ENCODE results near the gene RNF150.
"Not testable (repeated sequence)": the region's sequence is repeated elsewhere in the genome, so short reads cannot be mapped to it uniquely, and the experiment has no call there.

RNF150 gene

GRCh38 chr4:141133146-141133998 lies at the start of gene RNF150:
Gene RNF150, minus strand, starts transcription at chr4:141133469.
- DNase-seq (ENCODE audit: low read depth in 1 of 2, low spot score in 1 of 2) = peak in 1 of 2 donors; percentile 22

GRCh38 chr4:141180991-141181761 lies 47.9 kb upstream of the RNF150 start:
- no peak for DNase-seq (ENCODE audit: low read depth in 1 of 2, low spot score in 1 of 2)

- no peak for DNase-seq (ENCODE audit: low read depth in 1 of 2, low spot score in 1 of 2)
Observed at GRCh38 chr4:141179474-141180373, 46.5 kb upstream of the RNF150 start.

- no peak for DNase-seq (ENCODE audit: low read depth in 1 of 2, low spot score in 1 of 2)
Observed at GRCh38 chr4:141177171-141177570, 43.9 kb upstream of the RNF150 start.

GRCh38 chr4:141174457-141174856 lies 41.2 kb upstream of the RNF150 start:
- no peak for DNase-seq (ENCODE audit: low read depth in 1 of 2, low spot score in 1 of 2)

- DNase-seq (ENCODE audit: low read depth in 1 of 2, low spot score in 1 of 2) = no peak
Observed at GRCh38 chr4:141170671-141171070, 37.4 kb upstream of the RNF150 start.

- DNase-seq (ENCODE audit: low read depth in 1 of 2, low spot score in 1 of 2) = no peak
Observed at GRCh38 chr4:141169391-141169790, 36.1 kb upstream of the RNF150 start.

- not testable (repeated sequence) for DNase-seq (ENCODE audit: low read depth in 1 of 2, low spot score in 1 of 2)
Observed at GRCh38 chr4:141165001-141165400, 31.7 kb upstream of the RNF150 start.

GRCh38 chr4:141159027-141159426 lies 25.8 kb upstream of the RNF150 start:
- no peak for DNase-seq (ENCODE audit: low read depth in 1 of 2, low spot score in 1 of 2)

- no peak for DNase-seq (ENCODE audit: low read depth in 1 of 2, low spot score in 1 of 2)
Observed at GRCh38 chr4:141158219-141158618, 24.9 kb upstream of the RNF150 start.

GRCh38 chr4:141155586-141155985 lies 22.3 kb upstream of the RNF150 start:
- DNase-seq (ENCODE audit: low read depth in 1 of 2, low spot score in 1 of 2) = no peak

GRCh38 chr4:141154725-141155124 lies 21.5 kb upstream of the RNF150 start:
- no peak for DNase-seq (ENCODE audit: low read depth in 1 of 2, low spot score in 1 of 2)

- no peak for DNase-seq (ENCODE audit: low read depth in 1 of 2, low spot score in 1 of 2)
Observed at GRCh38 chr4:141153751-141154510, 20.7 kb upstream of the RNF150 start.

- DNase-seq (ENCODE audit: low read depth in 1 of 2, low spot score in 1 of 2) = no peak
Observed at GRCh38 chr4:141144207-141144606, 10.9 kb upstream of the RNF150 start.

- DNase-seq (ENCODE audit: low read depth in 1 of 2, low spot score in 1 of 2) = no peak
Observed at GRCh38 chr4:141142423-141142822, 9.2 kb upstream of the RNF150 start.

- DNase-seq (ENCODE audit: low read depth in 1 of 2, low spot score in 1 of 2) = no peak
Observed at GRCh38 chr4:141140391-141141200, 7.3 kb upstream of the RNF150 start.

GRCh38 chr4:141133999-141134995 lies 1.0 kb upstream of the RNF150 start:
- DNase-seq (ENCODE audit: low read depth in 1 of 2, low spot score in 1 of 2) = no peak

- DNase-seq (ENCODE audit: low read depth in 1 of 2, low spot score in 1 of 2) = no peak
Observed at GRCh38 chr4:141132709-141133145, 542 bp downstream of the RNF150 start.

Measured in activated CD4-positive, alpha-beta T cell treated with anti-CD3 and anti-CD28 coated beads, Interleukin-2, amount 50 U/mL, for 24 hours (primary cell).